Measurements from ENCODE around the gene PTPRD. TPM values are rescaled to one million over a fixed set of nuclear protein-coding genes. Genes with fewer than 3 reads are reported as not detected.
A peak's percentile ranks its signal among the peaks of the same experiment; 100 is the strongest.

The PTPRD gene
- 0.37 and 1.8 TPM in 2 replicates for total RNA-seq (2022)
- percentile 9 among the genes with signal in this experiment for Bru-seq, nascent RNA
- BruChase-seq, experiment 1, labeled RNA remaining after a 6-hour chase: percentile 7 among the genes with signal in this experiment
- BruChase-seq, experiment 2, labeled RNA remaining after a 2-hour chase: percentile 6 among the genes with signal in this experiment
- long read RNA-seq: 0 reads

- Mint-ChIP-seq H3K27ac (ENCODE audit: unreplicated experiment) (no peak within 1 kb of the TSS), H3K4me1 (ENCODE audit: low read depth, unreplicated experiment) (no peaks in the 10 kb centered on the region), H3K36me3 (ENCODE audit: insufficient read depth, unreplicated experiment) (no peaks in the 10 kb centered on the region), H3K27me3 (ENCODE audit: unreplicated experiment) (peaks cover 37% of the 10 kb centered on the region), H3K9me3 (ENCODE audit: low read depth, unreplicated experiment) (peaks cover 3% of the 10 kb centered on the region), H3K4me3 (ENCODE audit: low read depth, unreplicated experiment) (peak within 1 kb of the TSS; percentile 64)
- BruUV-seq (replicated peaks): no TSS peak
- no peak for TF ChIP-seq CTCF (IDR thresholded peaks at IDR 0.05; ENCODE audit: unreplicated experiment)
- DNase-seq: peak; percentile 19
- CTCF ChIA-PET: no interaction called here
- intact Hi-C loops (cut with micrococcal nuclease; ENCODE audit: unreplicated experiment): no loop called here
Measured at GRCh38 chr9:10612641-10613398, at the start of gene PTPRD. Gene PTPRD (minus strand): TSS chr9:10613002.

GRCh38 chr9:10661994-10662393, 49.2 kb upstream of the PTPRD start:
- no TSS peak for BruUV-seq (replicated peaks)
- CTCF ChIA-PET: no interaction called here

GRCh38 chr9:10661376-10661775, 48.6 kb upstream of the PTPRD start:
- Mint-ChIP-seq H3K27me3 (ENCODE audit: unreplicated experiment) (no peaks in the 10 kb centered on the region), H3K4me1 (ENCODE audit: low read depth, unreplicated experiment) (no peaks in the 10 kb centered on the region), H3K9me3 (ENCODE audit: low read depth, unreplicated experiment) (peaks cover 4% of the 10 kb centered on the region), H3K27ac (ENCODE audit: unreplicated experiment) (no peak overlapping the region), H3K36me3 (ENCODE audit: insufficient read depth, unreplicated experiment) (no peaks in the 10 kb centered on the region), H3K4me3 (ENCODE audit: low read depth, unreplicated experiment) (no peak overlapping the region)
- intact Hi-C loops (cut with micrococcal nuclease; ENCODE audit: unreplicated experiment): no loop called here
- no peak for DNase-seq
- CTCF ChIA-PET: no interaction called here
- BruUV-seq (replicated peaks): no TSS peak
- no peak for TF ChIP-seq CTCF (IDR thresholded peaks at IDR 0.05; ENCODE audit: unreplicated experiment)

More at GRCh38 chr9:10661994-10662393, 49.2 kb upstream of the PTPRD start:
- Mint-ChIP-seq H3K4me1 (ENCODE audit: low read depth, unreplicated experiment) (no peaks in the 10 kb centered on the region), H3K9me3 (ENCODE audit: low read depth, unreplicated experiment) (peaks cover 4% of the 10 kb centered on the region), H3K27me3 (ENCODE audit: unreplicated experiment) (no peaks in the 10 kb centered on the region), H3K4me3 (ENCODE audit: low read depth, unreplicated experiment) (no peak overlapping the region), H3K36me3 (ENCODE audit: insufficient read depth, unreplicated experiment) (no peaks in the 10 kb centered on the region), H3K27ac (ENCODE audit: unreplicated experiment) (no peak overlapping the region)
- no peak for TF ChIP-seq CTCF (IDR thresholded peaks at IDR 0.05; ENCODE audit: unreplicated experiment)
- no peak for DNase-seq
- intact Hi-C loops (cut with micrococcal nuclease; ENCODE audit: unreplicated experiment): no loop called here

GRCh38 chr9:10651012-10651411, 38.2 kb upstream of the PTPRD start:
- intact Hi-C loops (cut with micrococcal nuclease; ENCODE audit: unreplicated experiment): no loop called here
- TF ChIP-seq CTCF (IDR thresholded peaks at IDR 0.05; ENCODE audit: unreplicated experiment): no peak
- CTCF ChIA-PET: no interaction called here
- H3K9me3 Mint-ChIP-seq (ENCODE audit: low read depth, unreplicated experiment): peaks cover 10% of the 10 kb centered on the region
- H3K27me3 Mint-ChIP-seq (ENCODE audit: unreplicated experiment): no peaks in the 10 kb centered on the region
- no peak overlapping the region for H3K4me3 Mint-ChIP-seq (ENCODE audit: low read depth, unreplicated experiment)
- H3K36me3 Mint-ChIP-seq (ENCODE audit: insufficient read depth, unreplicated experiment): no peaks in the 10 kb centered on the region
- H3K4me1 Mint-ChIP-seq (ENCODE audit: low read depth, unreplicated experiment): no peaks in the 10 kb centered on the region
- no TSS peak for BruUV-seq (replicated peaks)
- no peak overlapping the region for H3K27ac Mint-ChIP-seq (ENCODE audit: unreplicated experiment)
- DNase-seq: no peak

Data from Calu3 (cell line).